H1 (cell line): ENCODE results near the gene NUDT19. TPM values are rescaled to one million over a fixed set of nuclear protein-coding genes. Genes with fewer than 3 reads are reported as not detected.

Experiments used
- CTCF ChIA-PET: fragments of 300-600 bp; sonication (Branson Sonifier 250); formaldehyde crosslinking; loops from one replicate; lab custom pipeline; 2021; ENCODE audit not compliant: partially characterized antibody; lab: Charles Lee
- POLR2A ChIA-PET: fragments of 300-600 bp; sonication (Branson Sonifier 250); formaldehyde crosslinking; loops from one replicate; lab custom pipeline; 2021; ENCODE audit warnings: inconsistent platforms; ENCODE audit not compliant: partially characterized antibody; lab: Charles Lee
- DNase-seq, 2 experiments: peaks; one replicate each; pipeline versions ENCODE4 v3.0.0 to v3.0.0-alpha.2; 2010 to 2022; ENCODE audit warnings: low spot score in 2 of 2, low read depth in 1 of 2, mixed read lengths in 1 of 2
- FAIRE-seq: peaks from 2 replicates; lab custom pipeline; 2011; peaks lifted over from hg19 to GRCh38; lab: Jason Lieb, UNC
- H2AFZ ChIP-seq: 2 replicates; pipeline ENCODE4 v1.8.1; 2012; ENCODE audit warnings: low read length, inconsistent platforms
- H2AK5ac ChIP-seq: 2 replicates; pipeline ENCODE4 v1.6.1; 2013; ENCODE audit warnings: low read depth, low read length
- H2BK120ac ChIP-seq: replicated peaks from 2 replicates; pipeline ENCODE3; 2013; ENCODE audit warnings: low read depth, low read length, inconsistent platforms
- H2BK12ac ChIP-seq: 2 replicates; pipeline ENCODE4 v1.6.1; 2013; ENCODE audit warnings: low read depth, low read length
- H2BK15ac ChIP-seq: 2 replicates; pipeline ENCODE4 v1.6.1; 2013; ENCODE audit warnings: low read length
- H2BK20ac ChIP-seq: 2 replicates; pipeline ENCODE4 v1.6.1; 2013; ENCODE audit warnings: low read length
- H2BK5ac ChIP-seq: 2 replicates; pipeline ENCODE4 v1.6.1; 2013; ENCODE audit warnings: low read depth, low read length
- H3K14ac ChIP-seq: 2 replicates; pipeline ENCODE4 v1.6.1; 2013; ENCODE audit warnings: inconsistent platforms; ENCODE audit not compliant: insufficient read length
- H3K18ac ChIP-seq: 2 replicates; pipeline ENCODE4 v1.6.1; 2013; ENCODE audit warnings: low read length; ENCODE audit errors: extremely low read depth
- H3K23ac ChIP-seq: 2 replicates; pipeline ENCODE4 v1.6.1; 2013; ENCODE audit warnings: inconsistent platforms; ENCODE audit not compliant: insufficient read length
- H3K23me2 ChIP-seq: 2 replicates; pipeline ENCODE4 v1.6.1; 2013; ENCODE audit warnings: low read depth, low read length
- H3K27ac ChIP-seq: 2 replicates; pipeline ENCODE4 v1.6.1; 2011; ENCODE audit warnings: low read depth, low read length, inconsistent platforms
- H3K27me3 ChIP-seq, 4 experiments: replicated peaks in 1 of 4; 1 replicate in 1 of 4; 2 replicates in 3 of 4; pipeline versions ENCODE4 v1.6.1 to v1.8.1; 2011 to 2013; ENCODE audit warnings: low read length in 3 of 4, mild to moderate bottlenecking in 3 of 4, inconsistent platforms in 2 of 4, mixed read lengths in 2 of 4, moderate library complexity in 1 of 4; ENCODE audit not compliant: control insufficient read depth in 3 of 4, insufficient read depth in 3 of 4; ENCODE audit errors: extremely low read depth in 1 of 4
- H3K36me3 ChIP-seq, 4 experiments: 2 replicates each; pipeline versions ENCODE4 v1.6.1 to v1.8.1; 2011 to 2013; ENCODE audit warnings: mild to moderate bottlenecking in 4 of 4, low read length in 3 of 4, moderate library complexity in 2 of 4, control low read depth in 1 of 4, inconsistent platforms in 1 of 4; ENCODE audit not compliant: insufficient read depth in 4 of 4, control insufficient read depth in 2 of 4
- H3K4ac ChIP-seq: replicated peaks from 2 replicates; pipeline ENCODE3; 2013; ENCODE audit warnings: low read length, low read depth, mixed read lengths, inconsistent platforms; ENCODE audit not compliant: insufficient read length
- H3K4me1 ChIP-seq, 4 experiments: replicated peaks in 1 of 4; 1 replicate in 1 of 4; 2 replicates in 3 of 4; pipeline versions ENCODE4 v1.6.1 to v1.8.1; 2011 to 2013; ENCODE audit warnings: low read length in 3 of 4, inconsistent platforms in 2 of 4, mixed read lengths in 1 of 4; ENCODE audit not compliant: insufficient read depth in 4 of 4, control insufficient read depth in 3 of 4
- H3K4me2 ChIP-seq, 2 experiments: 2 replicates each; pipeline versions ENCODE4 v1.6.1 to v1.8.1; 2011 to 2013; ENCODE audit warnings: low read depth in 2 of 2, low read length in 2 of 2, control low read depth in 1 of 2, inconsistent platforms in 1 of 2, mild to moderate bottlenecking in 1 of 2; ENCODE audit not compliant: insufficient read depth in 1 of 2
- H3K4me3 ChIP-seq, 4 experiments: fragments of 200-600, 300-600 bp in 1 of 4; sonication (generic), shearing (Covaris generic), sonication (Bioruptor Twin) in 1 of 4; 2 replicates each; pipeline versions ENCODE4 v1.5.1 to v1.8.1; 2011 to 2016; ENCODE audit warnings: low read length in 4 of 4, low read depth in 3 of 4, control low read depth in 2 of 4, inconsistent platforms in 2 of 4, mild to moderate bottlenecking in 2 of 4, mixed read lengths in 1 of 4, moderate library complexity in 1 of 4; ENCODE audit not compliant: insufficient read depth in 2 of 4; ENCODE audit errors: extremely low read depth in 1 of 4
- H3K56ac ChIP-seq: replicated peaks from 2 replicates; pipeline ENCODE3; 2013; ENCODE audit warnings: low read depth, mild to moderate bottlenecking, mixed read lengths, low read length, inconsistent platforms; ENCODE audit not compliant: insufficient read length
- H3K79me1 ChIP-seq: 2 replicates; pipeline ENCODE4 v1.6.1; 2013; ENCODE audit warnings: low read depth, low read length, control low read depth
- H3K79me2 ChIP-seq, 2 experiments: 2 replicates each; pipeline versions ENCODE4 v1.6.1 to v1.8.1; 2012 to 2013; ENCODE audit warnings: low read length in 2 of 2, mild to moderate bottlenecking in 2 of 2, inconsistent platforms in 1 of 2; ENCODE audit not compliant: insufficient read depth in 2 of 2, control insufficient read depth in 1 of 2
- H3K9ac ChIP-seq, 4 experiments: replicated peaks in 1 of 4; 1 replicate in 1 of 4; 2 replicates in 3 of 4; pipeline versions ENCODE4 v1.6.1 to v1.8.1; 2011 to 2013; ENCODE audit warnings: low read depth in 3 of 4, low read length in 3 of 4, control low read depth in 2 of 4, mild to moderate bottlenecking in 2 of 4, moderate library complexity in 2 of 4, inconsistent platforms in 1 of 4; ENCODE audit errors: extremely low read depth in 1 of 4
- H3K9me3 ChIP-seq, 2 experiments: 2 replicates each; pipeline versions ENCODE4 v1.6.1 to v1.8.1; 2012 to 2013; ENCODE audit warnings: mild to moderate bottlenecking in 2 of 2, moderate library complexity in 2 of 2, control low read depth in 1 of 2, inconsistent platforms in 1 of 2, low read depth in 1 of 2, low read length in 1 of 2, mixed read lengths in 1 of 2; ENCODE audit not compliant: insufficient read depth in 2 of 2
- H4K20me1 ChIP-seq, 2 experiments: replicated peaks in 1 of 2; 2 replicates each; pipeline versions ENCODE3 to v1.8.1; 2011 to 2013; ENCODE audit warnings: inconsistent platforms in 2 of 2, low read length in 2 of 2, mild to moderate bottlenecking in 1 of 2; ENCODE audit not compliant: insufficient read depth in 2 of 2, control insufficient read depth in 1 of 2
- H4K5ac ChIP-seq: 2 replicates; pipeline ENCODE4 v1.6.1; 2013; ENCODE audit warnings: low read length, low read depth, mixed read lengths, inconsistent platforms; ENCODE audit not compliant: insufficient read length
- H4K8ac ChIP-seq: 2 replicates; pipeline ENCODE4 v1.8.0; 2013; ENCODE audit warnings: mild to moderate bottlenecking, moderate library complexity, low read length, inconsistent platforms; ENCODE audit not compliant: insufficient read depth; ENCODE audit errors: extremely low read depth
- H4K91ac ChIP-seq: replicated peaks from 2 replicates; pipeline ENCODE3; 2013; ENCODE audit warnings: low read length, mixed read lengths, inconsistent platforms; ENCODE audit not compliant: insufficient read length
- BRCA1 ChIP-seq: IDR thresholded peaks from 2 replicates; pipeline ENCODE4 v1.6.1; 2012; ENCODE audit warnings: low read depth, low read length, improper control_type of control experiment
- CBX5 ChIP-seq: fragments of 300-800, 300-1000 bp; sonication (generic); IDR thresholded peaks from 2 replicates; pipeline ENCODE4 v1.7.1; 2016; ENCODE audit warnings: antibody characterized with exemption, low read length, low read depth
- EZH2 ChIP-seq: fragments of 200-600 bp; sonication (generic); IDR thresholded peaks from 2 replicates; pipeline ENCODE4 v1.7.1; 2012; ENCODE audit warnings: low read depth, mild to moderate bottlenecking, moderate library complexity, low read length, inconsistent platforms; ENCODE audit not compliant: severe bottlenecking
- NRF1 ChIP-seq: IDR thresholded peaks from 2 replicates; pipeline ENCODE4 v1.6.1; 2011; ENCODE audit warnings: mild to moderate bottlenecking, low read depth, low read length, improper control_type of control experiment
- RBBP5 ChIP-seq: IDR thresholded peaks from 2 replicates; pipeline ENCODE4 v1.7.1; 2012; ENCODE audit warnings: low read depth, mild to moderate bottlenecking, inconsistent platforms, low read length, moderate library complexity, borderline replicate concordance
- RFX5 ChIP-seq: IDR thresholded peaks from 2 replicates; pipeline ENCODE4 v1.6.1; 2011; ENCODE audit warnings: low read depth, low read length, improper control_type of control experiment, borderline replicate concordance
- SAP30 ChIP-seq: fragments of 300-600 bp; sonication (generic); IDR thresholded peaks from 2 replicates; pipeline ENCODE4 v1.7.1; 2012; ENCODE audit warnings: low read length, moderate library complexity, mild to moderate bottlenecking, inconsistent platforms; ENCODE audit not compliant: insufficient read depth, insufficient replicate concordance
- WGBS, 2 experiments: shearing (Covaris generic) in 1 of 2; methylation state at CpG; one replicate each; pipeline versions ENCODE4 v1.1.6 to v1.1.7; 2013 to 2015; ENCODE audit warnings: low lambda C conversion rate in 2 of 2, mixed read lengths in 2 of 2, inconsistent platforms in 1 of 2, low coverage in 1 of 2, missing lambda C conversion rate in 1 of 2; ENCODE audit not compliant: insufficient replicate concordance in 2 of 2, insufficient coverage in 1 of 2, insufficient read length in 1 of 2; ENCODE audit errors: extremely low coverage in 1 of 2, missing lambda C conversion rate in 1 of 2; 5-methylcytosine and 5-hydroxymethylcytosine counted together
- polyA plus RNA-seq, 7 experiments: library from polyadenylated mRNA; depleted of rRNA in 3 of 7; stranded (reverse) in 5 of 7; unstranded in 2 of 7; fragments of >200 nt in 5 of 7; fragments of 200-250 nt in 2 of 7; gene quantifications; 1 replicate in 5 of 7; 2 replicates in 1 of 7; 4 replicates in 1 of 7; pipeline versions ENCODE4 v1.2.1 to v1.2.3, GENCODE V29; 2011 to 2013; ENCODE audit warnings: missing spikeins in 2 of 7, mixed read lengths in 2 of 7
- total RNA-seq: library from RNA; stranded (reverse); fragmentation: NEBNext Ultra II Directional; extraction: Animal tissue kit (Norgen Biotek cat#: 25700); gene quantifications from 2 replicates; pipeline ENCODE4 v1.2.1, GENCODE V29; 2021
- TF ChIP-seq, protein P1 (sequence below), 3 experiments: IDR thresholded peaks; 1 replicate in 2 of 3; 2 replicates in 1 of 3; pipeline versions ENCODE4 v1.5.1 to v1.6.1; 2011; ENCODE audit warnings: low read length in 3 of 3, mild to moderate bottlenecking in 3 of 3, inconsistent platforms in 2 of 3, low read depth in 1 of 3, moderate library complexity in 1 of 3; ENCODE audit not compliant: insufficient read depth in 1 of 3; ENCODE audit errors: control extremely low read depth in 1 of 3

The NUDT19 gene
- total and polyA plus RNA-seq, 2 of the 8 experiments (the other 6 are each of a cell fraction or from before 2014, with no cell fraction given) = 2.0 to 3.3 TPM

DNA sequence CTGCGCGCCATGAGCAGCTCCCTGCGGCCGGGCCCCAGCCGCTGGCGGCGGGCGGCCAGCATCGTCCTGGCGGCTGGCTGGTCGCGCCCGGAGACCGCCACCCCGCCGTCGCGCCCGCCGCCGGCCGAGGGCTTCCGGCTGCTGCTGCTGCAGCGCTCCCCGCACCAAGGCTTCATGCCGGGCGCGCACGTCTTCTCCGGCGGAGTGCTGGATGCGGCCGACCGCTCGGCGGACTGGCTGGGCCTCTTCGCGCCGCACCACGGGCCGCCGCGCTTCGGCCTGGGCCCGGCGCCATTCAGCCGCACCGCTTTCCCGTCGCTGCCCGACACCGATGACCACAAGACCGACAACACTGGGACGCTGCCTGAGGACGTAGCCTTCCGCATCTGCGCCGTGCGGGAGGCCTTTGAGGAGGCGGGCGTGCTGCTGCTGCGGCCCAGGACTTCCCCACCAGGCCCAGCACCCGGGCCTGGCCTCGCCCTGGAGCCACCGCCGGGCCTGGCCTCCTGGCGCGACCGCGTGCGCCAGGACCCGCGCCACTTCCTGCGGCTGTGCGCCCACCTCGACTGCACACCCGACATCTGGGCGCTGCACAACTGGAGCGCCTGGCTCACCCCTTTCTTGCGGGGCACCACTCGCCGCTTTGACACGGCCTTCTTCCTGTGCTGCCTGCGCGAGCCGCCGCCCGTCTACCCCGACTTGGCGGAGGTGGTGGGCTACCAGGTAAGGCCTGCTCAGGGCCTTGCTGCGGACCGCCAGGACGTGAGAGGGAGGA, 518 bp downstream of the NUDT19 start:
- H3K23me2 ChIP-seq = peaks cover 2% of the 10 kb centered on the region; the same call in 1 of the 2 replicates
- 0 out of 2 replicates have a peak overlapping the region, but pooled peaks have one; percentile 63 for H2BK12ac ChIP-seq
- no peaks in the 10 kb centered on the region; the same call in 1 of the 2 replicates for H3K79me1 ChIP-seq
- H3K79me2 ChIP-seq = no peaks in the 10 kb centered on the region
- peak overlapping the region; percentile 32 to 64 (median 35) for H3K4me3 ChIP-seq
- no peak overlapping the region for H2BK15ac ChIP-seq
- no peak overlapping the region for H3K27ac ChIP-seq
- H3K9ac ChIP-seq = peak overlapping the region in 3 of 4 experiments; percentile 51 to 67 (median 53); a peak in 5 of 7 replicates
- H3K56ac ChIP-seq = no peak overlapping the region
- no peaks in the 10 kb centered on the region; a peak in 1 of 7 replicates for H3K4me1 ChIP-seq
- H3K4me2 ChIP-seq = peak overlapping the region; percentile 48 to 88
- DNase-seq (peak in 1 of 2 experiments; percentile 72), FAIRE-seq (no peak)
- peaks cover 0 to 21% (median 10%) of the 10 kb centered on the region in 4 experiments; a peak in 6 of 7 replicates for H3K27me3 ChIP-seq
- peak overlapping the region; percentile 97 for H4K91ac ChIP-seq
- WGBS, 2 experiments = 19% methylated on average over 83 of the region's 93 CpGs; no CpG with 5 or more reads in 1 of the 2 experiments
- peak overlapping the region; percentile 54; the same call in 1 of the 2 replicates for H2AFZ ChIP-seq
- H3K4ac ChIP-seq = no peak overlapping the region
- ChIA-PET POLR2A (interaction anchor here (0.5 to 1.1 kb wide), 3 partner anchors 9 to 41 kb away, joined by 3 to 12 read pairs (median 4); no protein-coding TSS in a partner anchor), CTCF (interaction anchor here (1.0 kb wide), 1 partner anchor 12 kb away, joined by 5 read pairs; no protein-coding TSS in a partner anchor)
- H3K23ac ChIP-seq = no peak overlapping the region
- no peak overlapping the region; the same call in none of the 2 replicates for H3K18ac ChIP-seq
- no peaks in the 10 kb centered on the region for H3K9me3 ChIP-seq
- no peak overlapping the region for H3K14ac ChIP-seq
- H2BK20ac ChIP-seq = no peak overlapping the region
- H4K8ac ChIP-seq = peak overlapping the region; percentile 91
- no peaks in the 10 kb centered on the region for H3K36me3 ChIP-seq
- H2BK120ac ChIP-seq = no peak overlapping the region
- H2BK5ac ChIP-seq = no peak overlapping the region
- H2AK5ac ChIP-seq = no peak overlapping the region
- H4K20me1 ChIP-seq = peaks cover 0 to 1% of the 10 kb centered on the region in 2 experiments
- no peak overlapping the region for H4K5ac ChIP-seq
- TF ChIP-seq RFX5 = no peak
- TF ChIP-seq RBBP5 = 0 out of 2 replicates have a peak, but pooled peaks have one; percentile 80
- TF ChIP-seq EZH2 = no peak
- TF ChIP-seq NRF1 = no peak
- no peak for TF ChIP-seq BRCA1
- TF ChIP-seq, protein P1, sequence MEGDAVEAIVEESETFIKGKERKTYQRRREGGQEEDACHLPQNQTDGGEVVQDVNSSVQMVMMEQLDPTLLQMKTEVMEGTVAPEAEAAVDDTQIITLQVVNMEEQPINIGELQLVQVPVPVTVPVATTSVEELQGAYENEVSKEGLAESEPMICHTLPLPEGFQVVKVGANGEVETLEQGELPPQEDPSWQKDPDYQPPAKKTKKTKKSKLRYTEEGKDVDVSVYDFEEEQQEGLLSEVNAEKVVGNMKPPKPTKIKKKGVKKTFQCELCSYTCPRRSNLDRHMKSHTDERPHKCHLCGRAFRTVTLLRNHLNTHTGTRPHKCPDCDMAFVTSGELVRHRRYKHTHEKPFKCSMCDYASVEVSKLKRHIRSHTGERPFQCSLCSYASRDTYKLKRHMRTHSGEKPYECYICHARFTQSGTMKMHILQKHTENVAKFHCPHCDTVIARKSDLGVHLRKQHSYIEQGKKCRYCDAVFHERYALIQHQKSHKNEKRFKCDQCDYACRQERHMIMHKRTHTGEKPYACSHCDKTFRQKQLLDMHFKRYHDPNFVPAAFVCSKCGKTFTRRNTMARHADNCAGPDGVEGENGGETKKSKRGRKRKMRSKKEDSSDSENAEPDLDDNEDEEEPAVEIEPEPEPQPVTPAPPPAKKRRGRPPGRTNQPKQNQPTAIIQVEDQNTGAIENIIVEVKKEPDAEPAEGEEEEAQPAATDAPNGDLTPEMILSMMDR (IDR thresholded peaks at IDR 0.05; ENCODE audit: control extremely low read depth in 1 of 3, insufficient read depth in 1 of 3, low read depth in 1 of 3, low read length in 3 of 3) = no peak
- no peak for TF ChIP-seq CBX5
- TF ChIP-seq SAP30 = no peak
